ENCODE data around the gene SRPK2. TPM values are rescaled to one million over a fixed set of nuclear protein-coding genes. Genes with fewer than 3 reads are reported as not detected.

Gene SRPK2
- polyA plus RNA-seq, 1 donor = 26.7 TPM

- H3K27me3 ChIP-seq (ENCODE audit: control insufficient read depth, insufficient read depth, low read length) = no peaks in the 10 kb centered on the region
- no peak overlapping the region for H3K27ac ChIP-seq (ENCODE audit: low read length)
- H3K36me3 ChIP-seq (ENCODE audit: control insufficient read depth, insufficient read depth, low read length) = peaks cover 49% of the 10 kb centered on the region
- DNase-seq = no peak
- H3K4me1 ChIP-seq (ENCODE audit: control insufficient read depth, insufficient read depth, low read length) = no peaks in the 10 kb centered on the region
- no peak overlapping the region for H3K4me3 ChIP-seq (ENCODE audit: low read length)
- WGBS (ENCODE audit: insufficient coverage, low lambda C conversion rate) = no CpG with 5 or more reads among the region's 7 CpGs
- no peaks in the 10 kb centered on the region for H3K9me3 ChIP-seq (ENCODE audit: control insufficient read depth, low read depth, low read length)
These were observed 256.8 kb downstream of the SRPK2 start for GRCh38 chr7:105131890-105132289.

GRCh38 chr7:105131033-105131656 is 257.6 kb downstream of the SRPK2 start:
- WGBS (ENCODE audit: insufficient coverage, low lambda C conversion rate) = no CpG with 5 or more reads among the region's 12 CpGs
- Histone ChIP-seq H3K27ac (ENCODE audit: low read length) (no peak overlapping the region), H3K9me3 (ENCODE audit: control insufficient read depth, low read depth, low read length) (no peaks in the 10 kb centered on the region), H3K27me3 (ENCODE audit: control insufficient read depth, insufficient read depth, low read length) (no peaks in the 10 kb centered on the region), H3K36me3 (ENCODE audit: control insufficient read depth, insufficient read depth, low read length) (peaks cover 52% of the 10 kb centered on the region), H3K4me1 (ENCODE audit: control insufficient read depth, insufficient read depth, low read length) (no peaks in the 10 kb centered on the region), H3K4me3 (ENCODE audit: low read length) (no peak overlapping the region)
- no peak for DNase-seq

DNA sequence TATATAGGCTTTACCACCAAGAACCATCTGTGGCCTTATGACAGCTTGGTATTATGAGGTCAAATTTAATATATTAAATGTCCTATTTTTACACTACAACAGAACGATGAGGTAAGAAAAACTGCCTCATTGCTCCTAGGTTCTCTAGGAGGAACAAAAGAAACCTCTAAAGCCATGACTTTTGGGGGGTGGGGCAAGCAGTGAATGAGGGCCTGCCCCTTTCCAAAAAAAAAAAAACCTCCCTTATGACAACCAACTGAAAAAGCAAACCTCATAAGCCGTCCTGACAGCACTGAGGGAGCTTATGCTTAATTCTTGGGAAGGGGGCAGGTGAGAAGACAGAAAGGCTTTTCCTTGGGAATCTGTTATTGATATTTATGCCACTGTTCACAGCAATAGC is 258.1 kb downstream of the SRPK2 start:
- no peak overlapping the region for H3K4me3 ChIP-seq (ENCODE audit: low read length)

GRCh38 chr7:105130048-105130447 is 258.7 kb downstream of the SRPK2 start:
- Histone ChIP-seq H3K4me1 (ENCODE audit: control insufficient read depth, insufficient read depth, low read length) (no peaks in the 10 kb centered on the region), H3K4me3 (ENCODE audit: low read length) (no peak overlapping the region), H3K27me3 (ENCODE audit: control insufficient read depth, insufficient read depth, low read length) (no peaks in the 10 kb centered on the region), H3K36me3 (ENCODE audit: control insufficient read depth, insufficient read depth, low read length) (peaks cover 59% of the 10 kb centered on the region), H3K27ac (ENCODE audit: low read length) (no peak overlapping the region), H3K9me3 (ENCODE audit: control insufficient read depth, low read depth, low read length) (no peaks in the 10 kb centered on the region)
- DNase-seq = no peak
- no CpG with 5 or more reads among the region's 5 CpGs for WGBS (ENCODE audit: insufficient coverage, low lambda C conversion rate)

More for the DNA sequence above, 258.1 kb downstream of the SRPK2 start:
- Histone ChIP-seq H3K27me3 (ENCODE audit: control insufficient read depth, insufficient read depth, low read length) (no peaks in the 10 kb centered on the region), H3K9me3 (ENCODE audit: control insufficient read depth, low read depth, low read length) (no peaks in the 10 kb centered on the region), H3K4me1 (ENCODE audit: control insufficient read depth, insufficient read depth, low read length) (no peaks in the 10 kb centered on the region), H3K36me3 (ENCODE audit: control insufficient read depth, insufficient read depth, low read length) (peaks cover 58% of the 10 kb centered on the region), H3K27ac (ENCODE audit: low read length) (no peak overlapping the region)
- WGBS (ENCODE audit: insufficient coverage, low lambda C conversion rate) = no CpG with 5 or more reads among the region's 2 CpGs
- DNase-seq = no peak

DNA sequence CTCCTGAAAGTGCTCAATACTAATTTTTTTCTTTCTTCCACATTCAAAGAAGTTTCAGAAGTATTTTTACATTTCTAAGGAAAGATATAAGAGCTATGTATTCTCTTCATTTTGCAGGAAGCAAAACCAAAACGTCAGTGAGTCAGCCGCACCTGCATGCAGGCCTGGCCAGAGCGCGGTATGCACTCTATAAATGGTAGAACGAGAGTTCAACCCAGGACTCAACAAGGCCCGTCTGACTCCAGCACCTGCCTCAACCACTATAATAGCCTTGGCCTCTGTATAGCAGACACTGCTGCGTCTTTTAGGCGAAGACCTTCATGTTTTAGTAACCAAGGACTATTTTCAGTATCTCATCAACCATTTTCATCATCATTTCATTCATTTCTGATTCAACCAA is 261.5 kb downstream of the SRPK2 start:
- DNase-seq = no peak
- Histone ChIP-seq H3K27me3 (ENCODE audit: control insufficient read depth, insufficient read depth, low read length) (no peaks in the 10 kb centered on the region), H3K4me3 (ENCODE audit: low read length) (no peak overlapping the region), H3K9me3 (ENCODE audit: control insufficient read depth, low read depth, low read length) (no peaks in the 10 kb centered on the region), H3K27ac (ENCODE audit: low read length) (no peak overlapping the region), H3K36me3 (ENCODE audit: control insufficient read depth, insufficient read depth, low read length) (peaks cover 53% of the 10 kb centered on the region), H3K4me1 (ENCODE audit: control insufficient read depth, insufficient read depth, low read length) (no peaks in the 10 kb centered on the region)
- 100% methylated on average over 2 of the region's 8 CpGs for WGBS (ENCODE audit: insufficient coverage, low lambda C conversion rate)

DNA sequence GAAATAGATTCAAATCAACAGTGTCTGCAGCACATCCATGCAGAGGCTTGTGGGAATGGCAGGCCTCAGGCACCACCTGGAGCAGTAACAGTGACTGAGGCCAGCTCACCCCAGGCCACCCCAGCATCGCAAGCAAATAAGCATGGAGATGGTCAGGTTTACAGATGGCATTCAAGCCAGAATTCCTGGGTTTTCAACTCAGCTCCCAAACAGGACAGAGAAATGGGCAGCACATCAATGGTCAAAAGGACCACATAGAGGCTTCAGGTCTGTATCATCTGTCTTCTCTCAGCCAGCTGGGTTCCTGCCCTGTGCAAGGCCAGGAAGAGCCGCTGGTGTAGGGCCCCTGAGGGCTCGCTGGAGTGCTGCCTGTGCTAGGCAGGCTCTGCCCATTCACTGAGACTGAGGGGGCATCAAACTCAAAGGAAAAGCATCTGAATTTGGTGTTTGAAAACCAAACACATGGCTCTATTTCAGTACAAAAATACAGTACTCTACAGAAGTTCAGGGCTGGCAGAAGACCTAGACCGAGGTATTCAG is 262.2 kb downstream of the SRPK2 start:
- no peaks in the 10 kb centered on the region for H3K27me3 ChIP-seq (ENCODE audit: control insufficient read depth, insufficient read depth, low read length)
- no peaks in the 10 kb centered on the region for H3K9me3 ChIP-seq (ENCODE audit: control insufficient read depth, low read depth, low read length)
- H3K27ac ChIP-seq (ENCODE audit: low read length) = no peak overlapping the region
- H3K4me1 ChIP-seq (ENCODE audit: control insufficient read depth, insufficient read depth, low read length) = no peaks in the 10 kb centered on the region
- H3K4me3 ChIP-seq (ENCODE audit: low read length) = no peak overlapping the region
- peaks cover 48% of the 10 kb centered on the region for H3K36me3 ChIP-seq (ENCODE audit: control insufficient read depth, insufficient read depth, low read length)
- WGBS (ENCODE audit: insufficient coverage, low lambda C conversion rate) = no CpG with 5 or more reads among the region's 4 CpGs
- no peak for DNase-seq

GRCh38 chr7:105125745-105126144 is 263.0 kb downstream of the SRPK2 start:
- Histone ChIP-seq H3K9me3 (ENCODE audit: control insufficient read depth, low read depth, low read length) (no peaks in the 10 kb centered on the region), H3K4me1 (ENCODE audit: control insufficient read depth, insufficient read depth, low read length) (no peaks in the 10 kb centered on the region), H3K27me3 (ENCODE audit: control insufficient read depth, insufficient read depth, low read length) (no peaks in the 10 kb centered on the region), H3K36me3 (ENCODE audit: control insufficient read depth, insufficient read depth, low read length) (peaks cover 46% of the 10 kb centered on the region), H3K27ac (ENCODE audit: low read length) (no peak overlapping the region), H3K4me3 (ENCODE audit: low read length) (no peak overlapping the region)
- no peak for DNase-seq
- WGBS (ENCODE audit: insufficient coverage, low lambda C conversion rate) = no CpG with 5 or more reads among the region's 12 CpGs

DNA sequence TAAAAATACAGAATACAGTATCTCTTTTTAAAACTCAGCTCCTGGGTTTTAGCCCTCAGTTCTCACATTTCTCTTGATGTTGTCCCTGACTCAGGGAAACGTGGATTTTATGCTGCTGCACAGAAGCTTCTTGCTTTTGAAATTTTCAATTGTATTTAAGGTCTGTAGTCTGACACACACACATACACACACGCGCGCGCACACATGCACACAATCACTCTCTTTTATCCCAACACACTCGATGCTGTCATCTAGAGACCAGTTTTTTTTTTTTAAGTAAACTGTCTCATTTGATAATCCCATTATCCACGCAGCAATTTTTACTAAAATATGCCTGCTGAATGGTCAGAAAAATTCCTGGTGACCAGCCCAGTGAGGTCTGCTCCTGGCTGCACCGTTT is 266.1 kb downstream of the SRPK2 start:
- 50% methylated on average over 1 of the region's 8 CpGs for WGBS (ENCODE audit: insufficient coverage, low lambda C conversion rate)
- Histone ChIP-seq H3K36me3 (ENCODE audit: control insufficient read depth, insufficient read depth, low read length) (peaks cover 46% of the 10 kb centered on the region), H3K27ac (ENCODE audit: low read length) (no peak overlapping the region), H3K4me3 (ENCODE audit: low read length) (no peak overlapping the region), H3K4me1 (ENCODE audit: control insufficient read depth, insufficient read depth, low read length) (no peaks in the 10 kb centered on the region), H3K9me3 (ENCODE audit: control insufficient read depth, low read depth, low read length) (no peaks in the 10 kb centered on the region), H3K27me3 (ENCODE audit: control insufficient read depth, insufficient read depth, low read length) (no peaks in the 10 kb centered on the region)
- no peak for DNase-seq

DNA sequence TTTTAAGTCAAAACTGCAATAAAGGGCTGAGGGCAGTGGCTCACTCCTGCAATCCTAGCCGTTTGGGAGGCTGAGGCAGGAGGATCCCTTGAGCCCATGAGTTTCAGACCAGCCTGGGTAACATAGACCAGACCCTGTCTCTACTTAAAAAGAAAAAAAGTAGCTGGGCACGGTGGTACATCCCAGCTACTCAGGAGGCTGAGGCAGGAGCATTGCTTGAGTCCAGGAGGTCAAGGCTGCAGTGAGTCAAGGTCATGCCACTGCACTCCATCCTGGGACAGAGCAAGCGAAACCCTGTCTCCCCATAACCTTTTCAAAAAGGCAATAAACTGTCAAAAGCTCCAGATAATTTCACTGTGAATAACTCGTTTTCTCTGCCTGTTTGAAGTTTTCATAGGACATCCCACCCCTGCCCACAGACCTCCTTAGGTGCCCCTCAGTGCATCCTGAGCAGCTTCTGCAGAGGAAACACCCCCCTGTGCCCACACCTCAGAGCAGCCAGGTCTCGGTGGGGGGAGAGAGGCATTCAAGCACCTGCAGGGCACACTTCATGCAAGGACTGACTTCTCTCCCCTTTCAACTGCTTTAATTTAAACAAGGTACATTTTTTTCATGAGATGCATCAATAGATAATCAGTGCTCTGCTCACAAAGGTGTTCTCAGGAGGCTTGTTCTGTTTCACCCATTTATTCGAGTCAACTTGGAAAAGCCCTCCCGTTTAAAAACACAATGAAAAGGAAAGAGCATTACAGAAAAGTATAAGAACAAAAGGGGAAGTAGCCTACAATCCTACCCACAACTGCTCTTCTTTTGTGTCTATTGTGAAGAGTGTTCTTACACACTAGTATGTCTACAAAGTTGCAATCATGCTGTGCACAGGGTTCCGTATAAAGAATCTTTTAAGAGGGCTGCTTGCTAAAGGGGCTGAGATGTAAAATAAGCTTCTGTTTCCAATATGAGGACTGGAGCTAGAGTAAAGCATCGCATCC is 269.8 kb downstream of the SRPK2 start:
- Histone ChIP-seq H3K27me3 (ENCODE audit: control insufficient read depth, insufficient read depth, low read length) (no peaks in the 10 kb centered on the region), H3K4me1 (ENCODE audit: control insufficient read depth, insufficient read depth, low read length) (no peaks in the 10 kb centered on the region), H3K4me3 (ENCODE audit: low read length) (no peak overlapping the region), H3K27ac (ENCODE audit: low read length) (no peak overlapping the region), H3K36me3 (ENCODE audit: control insufficient read depth, insufficient read depth, low read length) (peaks cover 33% of the 10 kb centered on the region), H3K9me3 (ENCODE audit: control insufficient read depth, low read depth, low read length) (no peaks in the 10 kb centered on the region)
- 60% methylated on average over 2 of the region's 9 CpGs for WGBS (ENCODE audit: insufficient coverage, low lambda C conversion rate)
- DNase-seq = no peak
